ENCODE measurements around the gene CAPN9. TPM values are rescaled to one million over a fixed set of nuclear protein-coding genes. Genes with fewer than 3 reads are reported as not detected.

CAPN9 gene
- total and polyA plus RNA-seq, 2 donors, result 0.49 to 2.7 TPM

DNA sequence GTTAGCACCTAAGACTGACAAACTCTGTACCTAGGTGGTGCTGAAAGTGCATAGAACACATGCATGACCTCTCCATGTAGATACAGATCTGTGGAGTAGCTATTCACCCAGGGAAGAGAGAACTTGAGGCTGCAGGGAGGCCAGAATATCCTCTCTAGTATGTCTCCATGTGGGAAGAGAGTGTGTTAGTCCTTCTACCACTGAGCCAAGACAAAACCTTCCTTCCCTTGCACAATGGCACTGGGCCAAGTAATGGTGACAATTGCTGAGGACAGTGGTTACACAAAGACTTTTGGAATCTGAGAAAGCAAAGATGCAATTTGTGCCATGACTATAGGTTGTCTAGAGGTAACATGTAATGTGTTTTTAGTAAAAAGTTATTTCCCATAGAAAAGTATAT is 68.8 kb downstream of the CAPN9 start:
- Histone ChIP-seq H3K36me3 (ENCODE audit: insufficient read depth) (no peaks in the 10 kb centered on the region), H3K4me1 (ENCODE audit: insufficient read depth) (no peaks in the 10 kb centered on the region), H3K4me3 (ENCODE audit: low read depth, low read length) (no peak overlapping the region), H3K27ac (ENCODE audit: low read depth) (no peak overlapping the region)
- no peak for DNase-seq (ENCODE audit: extremely low spot score)

DNA sequence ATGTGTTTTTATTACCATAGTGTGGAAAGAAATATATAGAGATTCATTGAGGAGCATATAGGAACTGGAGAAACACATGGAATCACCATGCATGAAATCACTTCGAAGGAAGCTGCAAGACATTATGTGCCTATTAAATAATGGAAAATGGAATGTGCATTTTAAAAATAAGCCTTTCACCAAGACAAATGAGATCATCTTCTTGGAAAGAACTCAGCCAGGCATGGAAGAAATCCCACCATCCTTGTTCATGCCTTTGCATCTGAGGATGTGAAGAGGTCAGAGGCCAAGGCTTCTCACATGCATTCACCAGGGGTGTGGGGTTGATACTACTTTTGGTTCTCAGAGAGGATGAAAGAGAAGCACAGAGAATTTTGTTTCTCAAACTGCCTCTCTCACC is 71.2 kb downstream of the CAPN9 start:
- no peaks in the 10 kb centered on the region for H3K4me1 ChIP-seq (ENCODE audit: insufficient read depth)
- H3K36me3 ChIP-seq (ENCODE audit: insufficient read depth), result no peaks in the 10 kb centered on the region
- WGBS, result 50% methylated on average over 1 of the region's 1 CpG
- DNase-seq (ENCODE audit: extremely low spot score), result no peak
- no peak overlapping the region for H3K4me3 ChIP-seq (ENCODE audit: low read depth, low read length)
- H3K27ac ChIP-seq (ENCODE audit: low read depth), result no peak overlapping the region

GRCh38 chr1:230818901-230819300 is 71.7 kb downstream of the CAPN9 start:
- Histone ChIP-seq H3K4me3 (ENCODE audit: low read depth, low read length) (no peak overlapping the region), H3K27ac (ENCODE audit: low read depth) (no peak overlapping the region)
- WGBS, result 91% methylated on average over 6 of the region's 6 CpGs

GRCh38 chr1:230819976-230820375 is 72.8 kb downstream of the CAPN9 start:
- no peaks in the 10 kb centered on the region for H3K4me1 ChIP-seq (ENCODE audit: insufficient read depth)
- WGBS, result 95% methylated on average over 4 of the region's 4 CpGs
- H3K27ac ChIP-seq (ENCODE audit: low read depth), result no peak overlapping the region
- no peaks in the 10 kb centered on the region for H3K36me3 ChIP-seq (ENCODE audit: insufficient read depth)
- DNase-seq (ENCODE audit: extremely low spot score), result no peak
- H3K4me3 ChIP-seq (ENCODE audit: low read depth, low read length), result no peak overlapping the region

More at GRCh38 chr1:230818901-230819300, 71.7 kb downstream of the CAPN9 start:
- Histone ChIP-seq H3K36me3 (ENCODE audit: insufficient read depth) (no peaks in the 10 kb centered on the region), H3K4me1 (ENCODE audit: insufficient read depth) (no peaks in the 10 kb centered on the region)
- no peak for DNase-seq (ENCODE audit: extremely low spot score)

- 84% methylated on average over 4 of the region's 4 CpGs for WGBS
- Histone ChIP-seq H3K4me1 (ENCODE audit: insufficient read depth) (no peaks in the 10 kb centered on the region), H3K4me3 (ENCODE audit: low read depth, low read length) (no peak overlapping the region), H3K36me3 (ENCODE audit: insufficient read depth) (no peaks in the 10 kb centered on the region), H3K27ac (ENCODE audit: low read depth) (no peak overlapping the region)
- DNase-seq (ENCODE audit: extremely low spot score), result no peak
Observed at GRCh38 chr1:230820568-230820967, 73.4 kb downstream of the CAPN9 start.

- H3K4me1 ChIP-seq (ENCODE audit: insufficient read depth), result no peaks in the 10 kb centered on the region
Observed at GRCh38 chr1:230821346-230821745, 74.2 kb downstream of the CAPN9 start.

GRCh38 chr1:230822092-230822581 is 74.9 kb downstream of the CAPN9 start:
- H3K36me3 ChIP-seq (ENCODE audit: insufficient read depth), result no peaks in the 10 kb centered on the region
- H3K27ac ChIP-seq (ENCODE audit: low read depth), result no peak overlapping the region
- H3K4me1 ChIP-seq (ENCODE audit: insufficient read depth), result no peaks in the 10 kb centered on the region
- DNase-seq (ENCODE audit: extremely low spot score), result no peak
- WGBS, result 69% methylated on average over 13 of the region's 13 CpGs
- no peak overlapping the region for H3K4me3 ChIP-seq (ENCODE audit: low read depth, low read length)

More at GRCh38 chr1:230821346-230821745, 74.2 kb downstream of the CAPN9 start:
- H3K36me3 ChIP-seq (ENCODE audit: insufficient read depth), result no peaks in the 10 kb centered on the region
- 75% methylated on average over 4 of the region's 4 CpGs for WGBS
- DNase-seq (ENCODE audit: extremely low spot score), result no peak
- H3K27ac ChIP-seq (ENCODE audit: low read depth), result no peak overlapping the region
- no peak overlapping the region for H3K4me3 ChIP-seq (ENCODE audit: low read depth, low read length)

DNA sequence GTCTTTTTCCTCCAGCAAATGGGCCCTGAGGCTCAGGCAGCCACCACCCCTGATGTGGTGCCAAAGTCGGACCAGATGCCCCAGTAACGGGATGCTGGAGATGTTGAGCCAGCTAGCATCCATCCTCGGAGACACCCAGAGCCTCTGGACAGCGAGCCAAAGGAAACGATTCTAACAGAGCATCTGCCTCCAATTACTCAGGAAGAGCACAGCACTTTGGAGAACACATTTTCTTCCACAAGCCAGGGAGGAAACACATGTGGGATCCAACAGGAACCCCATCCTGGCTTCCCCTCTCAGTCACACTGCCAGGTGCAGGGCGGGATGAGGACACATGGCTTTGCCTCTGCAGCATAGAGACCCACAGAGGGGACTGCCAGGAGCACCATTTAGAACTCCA is 76.2 kb downstream of the CAPN9 start:
- DNase-seq (ENCODE audit: extremely low spot score), result no peak
- 49% methylated on average over 6 of the region's 6 CpGs for WGBS
- Histone ChIP-seq H3K36me3 (ENCODE audit: insufficient read depth) (no peaks in the 10 kb centered on the region), H3K4me1 (ENCODE audit: insufficient read depth) (peaks cover 3% of the 10 kb centered on the region), H3K27ac (ENCODE audit: low read depth) (no peak overlapping the region), H3K4me3 (ENCODE audit: low read depth, low read length) (no peak overlapping the region)

GRCh38 chr1:230823931-230824381 is 76.8 kb downstream of the CAPN9 start:
- H3K27ac ChIP-seq (ENCODE audit: low read depth), result no peak overlapping the region
- WGBS, result 68% methylated on average over 3 of the region's 3 CpGs
- no peak overlapping the region for H3K4me3 ChIP-seq (ENCODE audit: low read depth, low read length)
- no peaks in the 10 kb centered on the region for H3K36me3 ChIP-seq (ENCODE audit: insufficient read depth)
- H3K4me1 ChIP-seq (ENCODE audit: insufficient read depth), result peaks cover 3% of the 10 kb centered on the region
- no peak for DNase-seq (ENCODE audit: extremely low spot score)

GRCh38 chr1:230824551-230824918 is 77.3 kb downstream of the CAPN9 start:
- Histone ChIP-seq H3K4me1 (ENCODE audit: insufficient read depth) (peaks cover 3% of the 10 kb centered on the region), H3K27ac (ENCODE audit: low read depth) (no peak overlapping the region), H3K4me3 (ENCODE audit: low read depth, low read length) (no peak overlapping the region), H3K36me3 (ENCODE audit: insufficient read depth) (no peaks in the 10 kb centered on the region)
- 78% methylated on average over 4 of the region's 4 CpGs for WGBS
- DNase-seq (ENCODE audit: extremely low spot score), result no peak

GRCh38 chr1:230824919-230825721 is 77.9 kb downstream of the CAPN9 start:
- Histone ChIP-seq H3K27ac (ENCODE audit: low read depth) (no peak overlapping the region), H3K4me3 (ENCODE audit: low read depth, low read length) (no peak overlapping the region), H3K36me3 (ENCODE audit: insufficient read depth) (no peaks in the 10 kb centered on the region), H3K4me1 (ENCODE audit: insufficient read depth) (peaks cover 3% of the 10 kb centered on the region)
- DNase-seq (ENCODE audit: extremely low spot score), result no peak
- 52% methylated on average over 11 of the region's 11 CpGs for WGBS

- no peak overlapping the region for H3K4me3 ChIP-seq (ENCODE audit: low read depth, low read length)
- H3K27ac ChIP-seq (ENCODE audit: low read depth), result no peak overlapping the region
- 74% methylated on average over 3 of the region's 3 CpGs for WGBS
- H3K4me1 ChIP-seq (ENCODE audit: insufficient read depth), result peaks cover 3% of the 10 kb centered on the region
- H3K36me3 ChIP-seq (ENCODE audit: insufficient read depth), result no peaks in the 10 kb centered on the region
- DNase-seq (ENCODE audit: extremely low spot score), result no peak
Observed at GRCh38 chr1:230825761-230826160, 78.6 kb downstream of the CAPN9 start.

GRCh38 chr1:230826166-230826875 is 79.1 kb downstream of the CAPN9 start:
- peaks cover 3% of the 10 kb centered on the region for H3K4me1 ChIP-seq (ENCODE audit: insufficient read depth)

GRCh38 chr1:230827081-230827681 is 80.0 kb downstream of the CAPN9 start:
- 73% methylated on average over 7 of the region's 7 CpGs for WGBS
- no peak overlapping the region for H3K27ac ChIP-seq (ENCODE audit: low read depth)
- DNase-seq (ENCODE audit: extremely low spot score), result no peak
- H3K4me1 ChIP-seq (ENCODE audit: insufficient read depth), result peaks cover 3% of the 10 kb centered on the region
- no peaks in the 10 kb centered on the region for H3K36me3 ChIP-seq (ENCODE audit: insufficient read depth)
- no peak overlapping the region for H3K4me3 ChIP-seq (ENCODE audit: low read depth, low read length)

More at GRCh38 chr1:230826166-230826875, 79.1 kb downstream of the CAPN9 start:
- no peak for DNase-seq (ENCODE audit: extremely low spot score)
- H3K4me3 ChIP-seq (ENCODE audit: low read depth, low read length), result no peak overlapping the region
- 80% methylated on average over 9 of the region's 9 CpGs for WGBS
- no peaks in the 10 kb centered on the region for H3K36me3 ChIP-seq (ENCODE audit: insufficient read depth)
- no peak overlapping the region for H3K27ac ChIP-seq (ENCODE audit: low read depth)
